IMR-90 (cell line): ENCODE results near the gene IYD. TPM values are rescaled to one million over a fixed set of nuclear protein-coding genes. Genes with fewer than 3 reads are reported as not detected.

Experiments used
- ATAC-seq: fragments of 200-7000 bp; cut with Tn5 transposase; 2 replicates; pipeline ENCODE4 v1.9.1; 2020; ENCODE audit warnings: low read depth, mild to moderate bottlenecking, moderate library complexity
- BruUV-seq: library from RNA; stranded (reverse); fragments of 400-500 nt; replicated peaks from 2 replicates; lab custom pipeline; 2021; lab: Mats Ljungman, UMichigan
- CTCF ChIA-PET: fragments of 300-600 bp; formaldehyde crosslinking; extraction: SDS; loops from one replicate; lab custom pipeline; 2021; ENCODE audit warnings: antibody characterized with exemption; lab: Yijun Ruan, JAX
- POLR2A ChIA-PET: fragments of 300-600 bp; sonication (Branson Sonifier 250); formaldehyde crosslinking; loops from one replicate; lab custom pipeline; 2022; ENCODE audit warnings: antibody characterized with exemption; ENCODE audit not compliant: unreplicated experiment; lab: Charles Lee
- DNase-seq: peaks from one replicate; pipeline ENCODE4 v3.0.0; 2013
- H2AFZ ChIP-seq: replicated peaks from 2 replicates; pipeline ENCODE3; 2013; ENCODE audit warnings: low read length, mild to moderate bottlenecking; ENCODE audit not compliant: poor library complexity
- H2AK5ac ChIP-seq: 2 replicates; pipeline ENCODE4 v1.6.1; 2013; ENCODE audit warnings: low read depth, low read length, inconsistent platforms
- H2AK9ac ChIP-seq: replicated peaks from 2 replicates; pipeline ENCODE3; 2013; ENCODE audit warnings: mild to moderate bottlenecking, low read depth, low read length, moderate library complexity; ENCODE audit not compliant: poor library complexity
- H2BK120ac ChIP-seq: 2 replicates; pipeline ENCODE4 v1.6.1; 2013; ENCODE audit warnings: low read depth, low read length, inconsistent platforms
- H2BK15ac ChIP-seq: 3 replicates; pipeline ENCODE4 v1.6.1; 2013; ENCODE audit warnings: low read depth, low read length, inconsistent platforms
- H2BK20ac ChIP-seq: 2 replicates; pipeline ENCODE4 v1.6.1; 2013; ENCODE audit warnings: low read depth, mild to moderate bottlenecking, inconsistent platforms, low read length, moderate library complexity
- H2BK5ac ChIP-seq: 2 replicates; pipeline ENCODE4 v1.6.1; 2013; ENCODE audit warnings: mild to moderate bottlenecking, low read depth, low read length, inconsistent platforms; ENCODE audit not compliant: poor library complexity, severe bottlenecking
- H3K14ac ChIP-seq: replicated peaks from 2 replicates; pipeline ENCODE4 v1.6.1; 2013; ENCODE audit warnings: low read depth, low read length, inconsistent platforms
- H3K18ac ChIP-seq: 2 replicates; pipeline ENCODE4 v1.6.1; 2013; ENCODE audit warnings: low read depth, low read length, control low read depth
- H3K23ac ChIP-seq: 2 replicates; pipeline ENCODE4 v1.6.1; 2013; ENCODE audit warnings: low read depth, low read length, inconsistent platforms
- H3K27ac ChIP-seq: 2 replicates; pipeline ENCODE4 v1.5.1; 2013; ENCODE audit warnings: mild to moderate bottlenecking, control low read depth, low read length; ENCODE audit not compliant: insufficient read depth
- H3K27me3 ChIP-seq: 2 replicates; pipeline ENCODE4 v1.6.1; 2013; ENCODE audit warnings: low read length; ENCODE audit not compliant: control insufficient read depth, insufficient read depth
- H3K36me3 ChIP-seq: 2 replicates; pipeline ENCODE4 v1.6.1; 2013; ENCODE audit warnings: low read length, mixed read lengths; ENCODE audit not compliant: control insufficient read depth, insufficient read depth
- H3K4ac ChIP-seq: 2 replicates; pipeline ENCODE4 v1.6.1; 2013; ENCODE audit warnings: low read depth, low read length, inconsistent platforms
- H3K4me1 ChIP-seq: 2 replicates; pipeline ENCODE4 v1.6.1; 2013; ENCODE audit warnings: low read length, mixed read lengths; ENCODE audit not compliant: control insufficient read depth, insufficient read depth
- H3K4me2 ChIP-seq: 2 replicates; pipeline ENCODE4 v1.6.1; 2013; ENCODE audit warnings: low read depth, mild to moderate bottlenecking, control low read depth, low read length, moderate library complexity
- H3K4me3 ChIP-seq: 2 replicates; pipeline ENCODE4 v1.5.1; 2013; ENCODE audit warnings: low read depth, mild to moderate bottlenecking, control low read depth, low read length, moderate library complexity; ENCODE audit not compliant: insufficient read depth
- H3K56ac ChIP-seq: 2 replicates; pipeline ENCODE4 v1.6.1; 2013; ENCODE audit warnings: low read length, inconsistent platforms; ENCODE audit not compliant: insufficient read depth; ENCODE audit errors: extremely low read depth
- H3K79me1 ChIP-seq, 2 experiments: 2 replicates each; pipeline ENCODE4 v1.6.1; 2013; ENCODE audit warnings: low read length in 2 of 2, inconsistent platforms in 1 of 2, low read depth in 1 of 2
- H3K9ac ChIP-seq: 2 replicates; pipeline ENCODE4 v1.6.1; 2013; ENCODE audit warnings: low read depth, low read length, control low read depth
- H3K9me1 ChIP-seq: 2 replicates; pipeline ENCODE4 v1.6.1; 2013; ENCODE audit warnings: low read length, inconsistent platforms; ENCODE audit not compliant: insufficient read depth
- H3K9me3 ChIP-seq: 2 replicates; pipeline ENCODE4 v1.6.1; 2013; ENCODE audit warnings: low read length; ENCODE audit not compliant: control insufficient read depth, insufficient read depth
- H4K20me1 ChIP-seq: 2 replicates; pipeline ENCODE4 v1.6.1; 2013; ENCODE audit warnings: low read length, inconsistent platforms; ENCODE audit not compliant: insufficient read depth
- H4K5ac ChIP-seq: 2 replicates; pipeline ENCODE4 v1.6.1; 2013; ENCODE audit warnings: mild to moderate bottlenecking, low read depth, low read length, control low read depth
- H4K8ac ChIP-seq, 2 experiments: 2 replicates each; pipeline ENCODE4 v1.6.1; 2013; ENCODE audit warnings: low read depth in 2 of 2, low read length in 2 of 2, control low read depth in 1 of 2, inconsistent platforms in 1 of 2
- H4K91ac ChIP-seq: 2 replicates; pipeline ENCODE4 v1.6.1; 2013; ENCODE audit warnings: low read depth, low read length, inconsistent platforms; ENCODE audit not compliant: insufficient read depth
- BHLHE40 ChIP-seq: fragments of 150-350 bp; IDR thresholded peaks from 2 replicates; pipeline ENCODE4 v1.6.1; 2016; ENCODE audit warnings: mild to moderate bottlenecking, low read depth, low read length
- CEBPB ChIP-seq: IDR thresholded peaks from 2 replicates; pipeline ENCODE4 v1.6.1; 2012; ENCODE audit warnings: low read depth, low read length, improper control_type of control experiment
- CHD1 ChIP-seq: IDR thresholded peaks from 2 replicates; pipeline ENCODE4 v1.6.1; 2012; ENCODE audit warnings: low read depth, low read length, improper control_type of control experiment
- CTCF ChIP-seq: conservative IDR thresholded peaks from 2 replicates; pipeline ENCODE4 v1.5.1; 2012; ENCODE audit warnings: mild to moderate bottlenecking, low read depth, low read length, improper control_type of control experiment
- ELK1 ChIP-seq: fragments of 150-350 bp; IDR thresholded peaks from 2 replicates; pipeline ENCODE4 v1.6.1; 2016; ENCODE audit warnings: low read depth, mild to moderate bottlenecking, low read length, moderate library complexity, borderline replicate concordance
- FOS ChIP-seq: fragments of 150-350 bp; IDR thresholded peaks from 2 replicates; pipeline ENCODE4 v1.6.1; 2016; ENCODE audit warnings: low read depth, low read length
- MAFK ChIP-seq: IDR thresholded peaks from 2 replicates; pipeline ENCODE4 v1.6.1; 2012; ENCODE audit warnings: low read depth, low read length, improper control_type of control experiment
- MAZ ChIP-seq: IDR thresholded peaks from 2 replicates; pipeline ENCODE4 v1.6.1; 2012; ENCODE audit warnings: low read depth, mild to moderate bottlenecking, low read length, improper control_type of control experiment, moderate library complexity, borderline replicate concordance
- MXI1 ChIP-seq: IDR thresholded peaks from 2 replicates; pipeline ENCODE4 v1.6.1; 2012; ENCODE audit warnings: low read depth, mild to moderate bottlenecking, low read length, moderate library complexity, borderline replicate concordance
- NFE2L2 ChIP-seq: fragments of 150-350 bp; IDR thresholded peaks from 2 replicates; pipeline ENCODE4 v1.6.1; 2016; ENCODE audit warnings: low read depth, mild to moderate bottlenecking, low read length
- POLR2A ChIP-seq: IDR thresholded peaks from 2 replicates; pipeline ENCODE4 v1.6.1; 2012; ENCODE audit warnings: mild to moderate bottlenecking, low read depth, low read length
- RAD21 ChIP-seq: IDR thresholded peaks from 2 replicates; pipeline ENCODE4 v1.6.1; 2012; ENCODE audit warnings: low read length, improper control_type of control experiment
- RCOR1 ChIP-seq: IDR thresholded peaks from 2 replicates; pipeline ENCODE4 v1.6.1; 2012; ENCODE audit warnings: mild to moderate bottlenecking, low read length, improper control_type of control experiment; ENCODE audit not compliant: insufficient replicate concordance
- RFX5 ChIP-seq: IDR thresholded peaks from 2 replicates; pipeline ENCODE4 v1.8.0; 2012; ENCODE audit warnings: low read depth, mild to moderate bottlenecking, low read length, moderate library complexity
- SMC3 ChIP-seq: fragments of 150-350 bp; IDR thresholded peaks from 2 replicates; pipeline ENCODE4 v1.6.1; 2016; ENCODE audit warnings: low read depth, mild to moderate bottlenecking, antibody characterized with exemption, low read length, moderate library complexity
- USF2 ChIP-seq: fragments of 150-350 bp; IDR thresholded peaks from 2 replicates; pipeline ENCODE4 v1.6.1; 2017; ENCODE audit warnings: mild to moderate bottlenecking, antibody characterized with exemption, low read length, low read depth
- WGBS, 2 experiments: methylation state at CpG; one replicate each; pipeline versions ENCODE4 v1.1.5 to v1.1.7; 2013; ENCODE audit warnings: missing lambda C conversion rate in 2 of 2; ENCODE audit not compliant: insufficient read length in 1 of 2; ENCODE audit errors: extremely low coverage in 2 of 2; 5-methylcytosine and 5-hydroxymethylcytosine counted together
- dilution Hi-C: fragments of 300-500 bp; cut with HindIII; formaldehyde crosslinking; loops from one replicate; pipeline ENCODE4 v1.14.3; 2018; ENCODE audit warnings: low sequenced_read_pairs; ENCODE audit not compliant: unreplicated experiment
- in situ Hi-C: fragments of 300-500 bp; cut with MboI; formaldehyde crosslinking; loops from 3 replicates; pipeline ENCODE4 v1.14.3; 2019; ENCODE audit warnings: low sequenced_read_pairs, inconsistent platforms, mixed read lengths
- intact Hi-C: fragments of 100-400 bp; cut with micrococcal nuclease; formaldehyde crosslinking; loops from 2 replicates; pipeline ENCODE4 v1.10.0; 2022
- polyA plus RNA-seq, 3 experiments: library from polyadenylated mRNA; depleted of rRNA; stranded (reverse); fragments of >200 nt; gene quantifications; 2 replicates each; pipeline ENCODE4 v1.2.3, GENCODE V29; 2012; ENCODE audit warnings: low replicate concordance in 1 of 3
- total RNA-seq: library from RNA; depleted of rRNA; stranded (reverse); fragments of >200 nt; gene quantifications from 2 replicates; pipeline ENCODE4 v1.2.3, GENCODE V29; 2012

IYD gene
- total and polyA plus RNA-seq, 2 of the 4 experiments (the other 2 are of a cell fraction) = not detected

- no peak overlapping the region for H2AFZ ChIP-seq
- peaks cover 2% of the 10 kb centered on the region; the same call in 1 of the 2 replicates for H3K27me3 ChIP-seq
- no peaks in the 10 kb centered on the region for H3K9me3 ChIP-seq
- no peaks in the 10 kb centered on the region for H3K79me1 ChIP-seq
- ATAC-seq (no peak), DNase-seq (no peak)
- TF ChIP-seq RFX5 (no peak), CEBPB (no peak), NFE2L2 (no peak), USF2 (no peak), CHD1 (no peak), RCOR1 (no peak), BHLHE40 (no peak), MXI1 (no peak), ELK1 (no peak), SMC3 (no peak), POLR2A (no peak), FOS (no peak), MAFK (no peak), RAD21 (no peak), MAZ (no peak), CTCF (no peak)
- H3K4me1 ChIP-seq = no peaks in the 10 kb centered on the region
- H3K23ac ChIP-seq = no peak overlapping the region
- H3K4me2 ChIP-seq = no peak overlapping the region
- no peak overlapping the region for H2AK5ac ChIP-seq
- no peak overlapping the region for H2AK9ac ChIP-seq
- no peak overlapping the region for H3K9ac ChIP-seq
- H3K9me1 ChIP-seq = no peaks in the 10 kb centered on the region
- BruUV-seq = no TSS peak
- no peak overlapping the region for H4K91ac ChIP-seq
- dilution Hi-C loops (no loop called here), in situ Hi-C loops (no loop called here), intact Hi-C loops (no loop called here)
- H3K36me3 ChIP-seq = no peaks in the 10 kb centered on the region
- H3K4ac ChIP-seq = no peak overlapping the region
- no peak overlapping the region for H2BK5ac ChIP-seq
- ChIA-PET CTCF (no interaction called here), POLR2A (interaction anchor here (0.5 kb wide), 1 partner anchor 9 kb away, joined by 3 read pairs; no protein-coding TSS in a partner anchor)
- no peak overlapping the region for H3K56ac ChIP-seq
- H3K14ac ChIP-seq = no peak overlapping the region
- H4K20me1 ChIP-seq = no peaks in the 10 kb centered on the region
- H3K27ac ChIP-seq = no peak overlapping the region
- no peak overlapping the region for H3K4me3 ChIP-seq
- H2BK120ac ChIP-seq = no peak overlapping the region
- H4K5ac ChIP-seq = no peak overlapping the region
- no peak overlapping the region for H2BK15ac ChIP-seq
- H2BK20ac ChIP-seq = no peak overlapping the region
- no peak overlapping the region for H4K8ac ChIP-seq
- H3K18ac ChIP-seq = no peak overlapping the region
- WGBS, 2 experiments = no CpG with 5 or more reads among the region's 8 CpGs
Measured at GRCh38 chr6:150430815-150431214, 62.0 kb downstream of the IYD start.
